Skeletal muscle cell (primary cell): Measurements from ENCODE around the gene LRFN2.

ENCODE experiments used
- DNase-seq: peaks from one replicate; pipeline ENCODE4 v3.0.0-alpha.2; 2010; ENCODE audit warnings: low read depth
- H3K4me3 ChIP-seq: 2 replicates; pipeline ENCODE4 v1.5.1; 2011; ENCODE audit warnings: low read depth, mild to moderate bottlenecking, control low read depth, low read length, moderate library complexity

The LRFN2 gene

DNA sequence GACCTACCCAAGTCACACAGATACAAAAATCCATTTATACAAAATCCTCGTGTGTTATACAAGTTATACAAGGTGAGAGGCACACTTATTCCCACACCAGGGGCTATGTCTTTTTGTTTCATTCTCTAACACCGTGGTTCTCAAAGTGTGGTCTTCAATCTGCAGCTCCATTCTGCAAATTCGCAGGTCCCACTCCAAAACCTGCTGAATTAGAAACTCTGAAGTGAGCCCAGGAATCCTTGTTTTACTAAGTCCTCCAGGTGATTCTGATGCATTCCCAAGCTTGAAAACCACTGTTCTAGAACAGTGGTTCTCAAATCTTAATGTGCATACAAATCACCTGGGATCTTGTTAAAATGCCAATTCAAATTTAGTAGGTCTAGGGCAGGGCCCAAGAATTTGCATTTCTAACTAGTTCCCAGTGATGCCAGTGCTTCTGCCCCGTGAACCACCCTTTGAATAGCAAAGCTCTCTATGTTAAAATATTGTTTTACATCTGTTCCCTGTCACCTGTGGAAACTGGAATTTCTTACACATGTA is 35.1 kb downstream of the LRFN2 start:
- no peak overlapping the region for H3K4me3 ChIP-seq
- DNase-seq, result no peak

DNA sequence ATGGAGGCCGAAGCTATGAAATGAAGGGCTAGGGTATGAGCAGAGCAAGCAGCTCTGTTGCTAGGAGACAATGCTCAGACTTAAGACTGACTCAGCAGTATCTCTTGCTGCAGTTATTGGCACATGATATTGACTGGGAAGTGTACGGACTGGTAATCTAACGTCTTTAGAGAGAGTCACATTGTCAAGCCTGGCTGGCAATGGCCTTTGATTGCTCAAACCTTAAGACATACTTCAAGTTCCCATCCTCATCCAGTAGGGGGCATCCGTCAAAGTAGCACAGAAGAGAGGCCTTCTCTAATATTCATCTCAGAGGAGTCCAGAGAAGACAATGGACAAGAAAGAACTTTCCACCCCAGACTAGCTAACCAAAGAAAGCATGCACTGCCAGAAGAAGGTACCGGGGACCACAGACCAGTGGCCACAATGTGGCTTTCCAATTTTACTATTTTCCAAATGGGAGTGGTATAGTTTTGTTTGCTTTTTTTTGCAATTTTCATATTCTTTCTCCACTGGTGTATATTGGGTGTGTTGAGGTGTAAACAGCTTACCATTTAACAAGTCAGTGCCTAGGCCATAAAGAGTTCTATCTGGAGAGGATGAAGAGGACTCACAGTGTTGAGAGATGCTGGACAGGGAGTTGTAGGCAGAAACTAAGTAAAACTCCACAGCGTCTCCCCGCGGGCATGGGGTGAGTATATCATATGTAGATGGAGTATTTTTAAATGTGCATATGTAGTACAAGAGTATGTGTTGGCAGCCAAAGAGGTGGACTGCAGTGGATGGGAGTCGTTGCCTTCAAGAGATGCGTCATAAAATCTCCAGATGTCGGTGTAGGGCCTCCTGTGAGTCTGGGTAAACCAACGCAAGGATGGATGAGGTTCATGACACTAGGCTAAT is 36.7 kb downstream of the LRFN2 start:
- no peak overlapping the region for H3K4me3 ChIP-seq
- peak; percentile 13 for DNase-seq

DNA sequence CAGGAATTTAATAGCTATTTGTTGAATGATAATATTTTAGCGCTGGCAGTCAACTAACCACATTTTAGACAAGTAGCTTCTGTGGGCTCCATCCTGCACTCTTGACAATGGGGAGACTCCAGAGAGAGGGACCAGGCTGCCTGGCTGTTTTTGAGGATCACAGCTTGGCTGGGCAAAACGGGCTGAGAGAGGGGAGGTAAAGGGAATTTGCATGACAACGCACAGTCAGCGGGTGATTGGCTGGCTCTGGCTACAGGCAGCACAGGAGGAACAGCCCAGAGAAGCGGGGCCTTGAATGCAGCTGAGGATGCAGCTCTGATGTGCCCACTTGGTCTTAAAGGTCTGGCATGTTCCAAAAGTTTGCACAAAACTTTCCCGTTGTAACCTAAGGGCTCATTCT is 41.2 kb downstream of the LRFN2 start:
- DNase-seq, result no peak
- H3K4me3 ChIP-seq, result no peak overlapping the region

DNA sequence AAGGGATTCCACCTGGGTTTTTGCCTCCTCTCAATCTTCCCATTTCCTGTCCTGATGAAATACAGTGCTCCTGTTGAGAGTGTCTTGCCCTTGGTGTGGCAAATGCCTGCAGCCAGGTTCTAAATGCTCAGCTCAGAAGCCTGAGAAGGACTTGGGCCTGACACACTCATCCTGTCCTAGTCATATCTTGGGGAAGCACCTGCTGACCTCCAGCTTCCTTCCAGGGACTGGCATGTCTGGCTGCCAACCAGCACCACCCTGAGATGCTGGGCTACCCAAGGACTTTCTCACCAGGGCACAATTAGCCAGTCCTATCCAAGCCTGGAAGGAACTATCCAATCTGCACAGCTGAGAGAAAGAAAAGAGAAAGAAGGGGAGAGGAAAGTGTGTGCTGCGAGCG is 43.4 kb downstream of the LRFN2 start:
- DNase-seq, result no peak
- no peak overlapping the region for H3K4me3 ChIP-seq

DNA sequence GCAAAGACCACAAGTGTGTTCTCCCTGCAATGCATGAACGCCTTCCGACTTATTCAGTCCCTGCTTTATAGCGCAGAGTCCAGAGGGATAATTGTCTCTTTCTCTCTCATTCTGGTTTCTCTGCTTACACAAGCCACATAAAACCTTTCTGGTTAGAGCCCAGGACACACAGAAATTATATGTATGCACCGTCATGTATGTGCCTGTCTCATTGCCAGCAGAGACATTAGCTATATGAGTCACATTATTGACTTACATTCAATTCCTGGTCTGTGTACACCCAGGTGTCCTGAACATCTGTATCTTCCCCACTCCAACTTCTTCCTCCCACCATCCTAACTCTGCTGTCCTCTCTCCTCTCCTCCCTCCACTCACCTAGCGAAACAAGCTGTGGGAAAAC is 44.0 kb downstream of the LRFN2 start:
- H3K4me3 ChIP-seq, result no peak overlapping the region
- DNase-seq, result no peak

DNA sequence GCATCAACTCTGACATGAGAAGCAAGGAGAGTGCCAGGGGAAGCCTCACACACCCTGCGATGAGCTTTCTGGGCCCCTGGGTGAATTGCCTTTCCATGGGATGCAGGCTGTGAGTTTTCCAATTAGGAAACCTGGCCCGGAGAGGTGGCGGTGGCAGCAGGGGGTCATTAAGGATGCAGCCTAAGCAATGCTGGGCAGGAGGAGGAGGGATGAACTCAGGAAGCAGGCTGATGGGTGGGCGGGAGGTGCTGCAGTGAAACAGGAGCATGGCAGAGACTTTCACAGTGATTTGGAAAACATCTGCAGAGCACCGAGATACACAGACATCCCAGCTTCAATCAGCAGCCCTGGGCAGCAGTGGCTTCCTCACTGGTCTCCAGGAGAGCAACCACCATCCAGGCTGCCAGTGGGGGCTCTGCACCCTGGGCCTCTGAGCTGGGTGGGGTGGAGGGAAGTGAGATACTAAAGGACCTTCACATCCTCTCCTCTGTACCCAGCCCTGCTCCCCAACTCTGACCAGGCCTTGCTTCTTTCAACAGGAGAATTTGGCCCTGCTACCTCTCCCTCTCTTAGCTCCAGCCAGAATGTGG is 44.9 kb downstream of the LRFN2 start:
- DNase-seq, result no peak
- H3K4me3 ChIP-seq, result no peak overlapping the region

DNA sequence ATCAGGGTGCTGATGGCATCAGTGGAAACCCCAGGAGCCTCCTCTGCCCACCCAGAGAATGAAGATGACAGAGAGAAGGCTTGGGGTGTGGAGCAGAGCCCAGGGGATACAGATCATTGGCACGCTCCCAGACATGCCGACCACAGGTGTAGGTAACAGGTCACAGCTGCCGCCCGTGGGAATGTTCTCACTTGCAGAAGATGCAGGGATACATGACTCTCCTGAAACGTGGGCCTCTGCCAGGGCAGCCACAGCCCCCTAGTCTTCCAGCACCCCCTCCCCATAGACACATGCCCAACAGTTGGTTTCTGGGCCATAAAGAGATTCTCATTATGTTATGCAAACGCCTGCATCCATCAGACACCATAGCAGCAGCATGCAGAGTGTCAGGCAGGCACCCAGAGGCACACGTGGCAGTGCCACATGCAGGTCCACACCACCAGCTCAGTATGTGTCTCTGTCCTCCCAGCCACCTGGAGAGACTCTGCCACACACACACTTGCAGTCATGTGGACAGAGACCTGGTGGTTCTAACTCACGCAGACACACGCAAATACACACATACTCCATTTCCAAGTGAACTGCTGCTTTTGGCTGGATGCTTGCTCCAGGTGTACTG is 45.5 kb downstream of the LRFN2 start:
- DNase-seq, result no peak
- H3K4me3 ChIP-seq, result no peak overlapping the region

DNA sequence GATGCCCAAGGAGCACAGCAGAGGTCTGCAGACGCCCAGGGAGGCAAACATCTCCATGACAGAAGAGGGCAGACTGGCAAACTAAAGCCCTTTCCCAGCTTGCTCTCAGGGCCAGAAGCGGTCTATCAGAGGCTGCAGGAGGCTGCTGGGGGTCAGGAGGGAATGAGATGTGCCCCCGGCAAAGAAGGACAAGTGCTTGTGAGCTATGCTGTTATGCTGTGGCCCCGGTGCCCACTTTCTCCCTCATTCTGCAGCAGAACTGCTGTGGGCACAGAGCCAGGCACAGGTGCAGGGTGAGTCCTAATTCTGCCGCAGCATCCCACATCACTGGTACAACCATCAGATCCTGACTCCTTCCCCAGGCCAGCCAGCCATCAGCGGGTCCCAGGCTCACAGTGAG is 46.4 kb downstream of the LRFN2 start:
- DNase-seq, result no peak
- no peak overlapping the region for H3K4me3 ChIP-seq

DNA sequence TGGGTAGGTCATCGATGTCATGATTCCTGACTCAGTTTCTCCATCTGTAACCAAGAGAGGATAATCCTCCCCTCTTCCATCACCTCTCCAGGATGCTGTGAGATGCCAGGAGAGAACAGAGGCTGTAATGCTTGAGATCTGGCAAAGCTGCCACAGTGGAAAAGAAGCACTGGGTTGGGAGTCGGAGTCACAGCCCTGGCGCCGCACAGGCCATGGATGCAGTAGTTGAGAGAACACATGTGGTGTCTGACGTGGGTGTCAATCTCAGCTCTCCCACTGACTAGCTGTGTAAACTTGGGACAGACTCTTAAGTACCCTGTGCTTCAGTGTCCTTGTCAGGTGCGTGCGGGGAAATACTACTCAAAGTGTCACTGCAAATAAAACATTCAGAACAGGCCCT is 47.3 kb downstream of the LRFN2 start:
- H3K4me3 ChIP-seq, result no peak overlapping the region
- no peak for DNase-seq

DNA sequence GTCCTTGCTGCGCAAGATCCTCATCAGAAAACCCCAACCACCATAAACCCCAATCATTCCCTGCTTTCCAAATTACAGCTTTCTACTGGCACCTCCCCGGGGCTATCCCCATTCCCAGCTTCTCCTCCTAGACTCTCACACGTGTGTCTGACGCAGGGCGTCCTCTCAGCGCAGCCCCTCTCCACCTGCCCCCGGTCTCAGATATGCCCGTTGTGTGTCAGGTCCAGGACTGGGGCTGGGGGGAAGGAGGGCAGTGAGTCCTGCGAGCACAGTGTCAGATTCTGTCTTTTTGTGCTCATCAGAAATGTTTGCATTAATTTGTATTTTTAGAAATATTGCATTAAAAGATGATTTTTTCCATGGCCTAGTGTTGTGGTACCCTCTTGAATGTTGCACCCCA is 48.6 kb downstream of the LRFN2 start:
- no peak overlapping the region for H3K4me3 ChIP-seq
- no peak for DNase-seq

DNA sequence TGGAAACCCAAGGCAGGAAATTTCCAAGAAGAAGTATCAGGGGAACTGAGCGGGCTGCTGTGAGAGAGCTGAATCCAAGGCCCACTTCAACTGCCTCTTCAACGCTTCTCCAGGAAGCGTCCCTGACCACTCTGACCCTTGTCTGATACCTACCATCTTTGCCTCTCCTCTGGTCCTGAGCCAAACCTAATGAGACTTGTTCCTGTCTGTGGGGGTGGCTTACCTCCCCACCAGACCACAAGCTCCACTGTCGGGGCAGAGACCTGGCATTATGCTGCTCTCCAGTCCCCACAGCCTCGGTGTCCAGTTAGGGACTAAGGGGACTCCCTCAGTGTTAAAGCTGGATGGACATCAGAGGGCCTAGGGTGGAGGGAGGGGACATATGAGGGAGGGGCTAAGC is 49.7 kb downstream of the LRFN2 start:
- no peak overlapping the region for H3K4me3 ChIP-seq
- no peak for DNase-seq

DNA sequence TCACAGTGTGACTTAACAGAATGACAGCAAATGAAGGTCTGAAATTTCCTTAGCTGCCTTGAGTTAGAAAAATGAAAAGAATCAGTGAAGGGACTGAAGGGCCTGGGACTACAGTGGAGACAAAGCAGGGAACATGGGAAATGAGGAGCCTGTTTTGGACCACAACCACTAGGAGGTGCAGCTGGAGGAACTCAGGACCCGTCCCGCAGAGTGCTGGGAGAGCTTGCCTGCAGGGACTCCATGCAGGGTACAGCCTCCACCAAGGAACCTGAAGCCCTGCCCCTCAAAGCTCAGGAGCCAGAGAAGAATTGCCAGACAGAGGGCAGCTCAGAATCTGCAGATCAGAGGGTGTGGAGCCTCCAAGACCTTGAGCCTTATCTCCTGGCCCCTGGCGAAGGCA is 50.7 kb downstream of the LRFN2 start:
- no peak for DNase-seq
- no peak overlapping the region for H3K4me3 ChIP-seq

DNA sequence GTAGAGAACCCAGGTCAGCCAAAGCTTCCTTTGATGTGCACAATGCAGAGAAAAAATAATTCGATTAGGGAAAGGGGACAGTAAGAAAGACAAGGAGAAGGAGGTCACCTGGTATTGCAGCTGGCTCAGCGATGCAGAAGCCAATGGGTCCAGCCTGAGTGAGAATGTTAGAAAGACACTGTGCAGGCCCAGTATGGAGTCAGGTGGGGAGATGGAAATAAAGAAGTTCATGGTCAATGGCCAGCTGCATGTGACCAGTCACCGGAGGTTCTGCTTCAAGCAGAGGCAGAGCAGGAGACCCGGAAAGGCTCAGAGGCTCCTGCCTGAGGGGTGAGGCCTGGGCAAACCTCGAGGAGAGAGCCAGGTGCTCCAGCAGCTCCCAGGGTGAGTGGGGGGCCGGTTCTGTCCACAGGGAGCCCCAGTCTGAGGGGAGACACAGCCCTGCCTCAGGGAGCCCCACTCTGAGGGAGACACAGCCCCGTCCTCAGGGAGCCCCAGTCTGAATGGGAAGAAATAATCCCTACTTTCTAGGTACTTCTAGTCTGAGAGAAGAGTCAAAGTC is 51.3 kb downstream of the LRFN2 start:
- no peak overlapping the region for H3K4me3 ChIP-seq
- DNase-seq, result no peak

DNA sequence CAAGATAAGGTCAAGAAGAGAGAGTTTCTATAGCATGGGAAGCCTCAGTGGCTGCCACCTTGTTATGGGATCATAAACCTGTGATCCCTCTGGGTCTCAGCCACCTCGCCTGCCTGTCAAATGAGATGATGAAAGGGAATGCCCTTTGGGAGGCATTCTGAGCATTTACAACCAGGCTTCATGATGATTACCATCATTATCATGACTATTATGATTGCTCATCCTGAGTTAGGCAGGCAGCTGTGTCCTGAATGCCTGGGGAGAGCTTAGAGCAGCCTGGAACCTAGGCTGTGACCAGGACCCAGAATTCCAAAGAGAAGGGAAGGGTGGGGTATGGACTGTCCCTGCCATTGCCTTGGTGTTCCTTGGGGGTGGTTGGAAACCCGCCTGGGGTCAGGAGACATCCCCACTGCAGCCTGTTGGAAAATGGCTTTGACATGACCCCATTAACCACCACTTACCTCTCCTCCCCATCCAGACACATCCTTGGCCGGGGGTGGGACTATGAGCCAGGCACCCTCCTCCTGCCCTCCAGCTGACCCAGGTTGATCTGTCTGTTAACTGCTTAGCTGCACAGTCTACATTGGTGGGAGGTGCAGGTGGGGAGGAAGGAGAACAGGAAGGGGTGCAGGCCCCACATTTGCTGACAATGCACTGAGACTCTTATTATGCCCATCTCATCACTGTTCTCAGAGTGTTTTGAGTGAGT is 51.9 kb downstream of the LRFN2 start:
- no peak for DNase-seq
- no peak overlapping the region for H3K4me3 ChIP-seq

DNA sequence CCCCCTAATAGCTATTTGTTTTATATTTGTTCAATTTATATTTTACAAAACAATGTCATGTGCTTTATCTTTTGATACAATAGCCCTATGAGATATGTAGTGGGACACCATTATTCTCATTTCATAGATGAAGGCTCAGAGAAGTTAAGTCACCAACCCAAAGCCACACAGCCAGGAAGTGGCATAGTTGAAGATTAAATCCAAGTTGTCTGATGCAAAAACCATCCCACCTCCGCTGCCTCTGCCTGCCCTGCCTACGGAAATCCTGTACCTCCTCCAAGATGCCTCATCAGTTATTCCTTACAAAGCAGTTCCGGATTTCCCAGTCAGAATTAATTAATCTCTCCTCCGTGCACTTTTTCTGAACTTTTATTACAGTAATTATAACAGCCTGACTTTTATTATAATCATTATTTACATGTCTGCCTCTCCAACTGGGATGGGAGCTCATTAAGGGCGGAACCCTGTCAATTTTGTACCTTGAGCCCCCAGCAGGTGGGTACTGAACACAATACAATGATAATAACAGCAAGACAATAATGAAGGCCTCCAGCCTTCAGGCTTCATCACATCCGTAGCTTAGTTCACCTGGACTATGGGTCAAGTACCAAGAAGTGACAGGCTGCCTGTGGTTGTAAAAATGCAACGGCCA is 54.7 kb downstream of the LRFN2 start:
- H3K4me3 ChIP-seq, result no peak overlapping the region
- DNase-seq, result no peak

DNA sequence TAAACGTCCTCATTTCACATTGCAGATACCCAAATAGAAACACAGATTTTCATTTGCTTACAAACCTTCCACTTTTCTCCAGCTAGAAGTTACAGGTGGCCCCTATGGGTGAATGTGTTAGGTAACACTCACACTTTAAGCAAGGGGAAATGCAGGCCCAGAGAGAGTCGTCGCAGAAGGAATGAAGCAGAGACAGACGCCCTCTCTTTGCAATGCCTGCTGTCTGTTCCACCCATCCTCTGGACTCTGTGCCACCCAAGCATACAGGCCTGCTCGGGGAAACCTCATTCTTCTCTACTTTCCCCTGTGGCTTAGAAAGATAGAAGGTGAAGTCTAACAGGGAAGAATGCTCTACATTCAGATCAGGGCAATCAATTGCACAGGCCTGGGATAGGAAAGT is 57.2 kb downstream of the LRFN2 start:
- H3K4me3 ChIP-seq, result no peak overlapping the region
- DNase-seq, result no peak

DNA sequence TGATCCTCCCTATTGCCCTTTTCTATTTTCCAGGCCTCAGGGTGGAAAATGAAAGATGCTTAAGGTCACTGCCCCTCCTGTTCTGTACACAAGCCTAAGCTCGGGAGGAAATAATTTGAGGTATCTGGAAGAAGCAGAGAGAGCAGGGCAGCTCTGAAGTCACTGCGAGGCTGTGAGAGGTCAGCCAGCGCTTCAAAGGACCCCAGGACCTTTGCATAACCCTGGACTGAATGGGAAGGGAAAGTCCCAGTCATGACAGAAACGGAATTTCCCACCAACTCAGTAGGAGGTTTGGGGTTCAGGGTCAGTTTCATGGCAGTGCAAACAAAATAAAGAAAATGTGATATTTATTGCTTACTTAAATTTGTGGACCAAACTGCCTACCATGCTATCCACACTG is 58.1 kb downstream of the LRFN2 start:
- no peak overlapping the region for H3K4me3 ChIP-seq
- DNase-seq, result no peak

DNA sequence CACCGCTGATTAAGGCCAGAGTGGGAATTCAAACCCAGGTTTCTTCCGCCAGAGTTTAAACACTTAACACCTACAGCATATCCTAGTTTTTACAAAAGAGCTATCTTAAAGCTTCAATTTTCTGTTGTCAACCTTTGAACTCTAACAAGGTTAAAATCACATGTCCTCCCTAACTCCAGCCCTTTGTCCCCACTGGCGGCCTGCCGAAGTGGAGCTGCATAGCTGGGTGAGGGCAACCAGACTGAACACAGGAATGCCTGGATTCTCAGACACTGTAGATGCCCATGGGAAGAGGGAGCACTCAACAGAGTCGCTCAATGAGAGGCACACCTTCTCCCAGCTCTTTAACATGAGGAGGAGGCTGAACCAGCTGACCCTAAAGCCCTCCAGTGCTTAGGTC is 59.1 kb downstream of the LRFN2 start:
- no peak overlapping the region for H3K4me3 ChIP-seq
- no peak for DNase-seq

DNA sequence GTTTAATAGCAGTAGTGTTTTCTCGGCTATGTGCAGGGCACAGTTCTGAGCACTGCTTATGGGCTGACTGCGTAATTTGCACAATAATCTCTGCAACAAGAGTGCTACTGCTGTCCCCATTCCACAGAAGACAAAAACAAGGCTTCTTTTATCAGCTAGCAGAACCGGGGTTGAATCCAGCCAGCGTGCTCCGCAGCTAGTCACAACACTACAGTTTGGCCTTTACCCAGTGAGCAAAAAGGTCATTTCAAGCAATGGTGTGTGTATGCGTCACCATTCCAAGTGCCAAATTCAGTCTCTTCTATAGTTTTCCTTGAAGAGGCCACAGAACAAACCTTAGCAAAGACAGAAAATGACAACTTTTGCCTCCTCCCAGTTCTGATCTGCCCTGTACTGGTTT is 61.1 kb downstream of the LRFN2 start:
- DNase-seq, result no peak
- no peak overlapping the region for H3K4me3 ChIP-seq
